GM12878 (cell line): ENCODE measurements around the gene RGS1. TPM values are rescaled to one million over a fixed set of nuclear protein-coding genes. Genes with fewer than 3 reads are reported as not detected.

Source experiments
- GATAD2B ChIP-seq: fragments of 450-650 bp; conservative IDR thresholded peaks from 2 replicates; pipeline ENCODE4 v1.6.1; 2017; ENCODE audit warnings: low read depth, mild to moderate bottlenecking, moderate library complexity
- IKZF1 ChIP-seq: fragments of 450-650 bp; conservative IDR thresholded peaks from 2 replicates; pipeline ENCODE4 v1.6.1; 2017; ENCODE audit warnings: antibody characterized with exemption, mild to moderate bottlenecking
- IKZF2 ChIP-seq, 2 experiments: fragments of 450-650 bp; IDR thresholded peaks; 2 replicates each; pipeline ENCODE4 v1.6.1; 2017; ENCODE audit warnings: mild to moderate bottlenecking in 2 of 2, moderate library complexity in 2 of 2
- KDM1A ChIP-seq: fragments of 200-600 bp; sonication (generic); IDR thresholded peaks from 2 replicates; pipeline ENCODE4 v1.6.1; 2016; ENCODE audit warnings: borderline replicate concordance
- LARP7 ChIP-seq: fragments of 450-650 bp; IDR thresholded peaks from 2 replicates; pipeline ENCODE4 v1.6.1; 2017; ENCODE audit warnings: mild to moderate bottlenecking
- MTA2 ChIP-seq: fragments of 450-650 bp; IDR thresholded peaks from 2 replicates; pipeline ENCODE4 v1.6.1; 2016; ENCODE audit warnings: low read depth, mild to moderate bottlenecking, moderate library complexity
- PAX8 ChIP-seq: fragments of 450-650 bp; IDR thresholded peaks from 2 replicates; pipeline ENCODE4 v1.6.1; 2017; ENCODE audit warnings: mild to moderate bottlenecking, moderate library complexity
- POLR2AphosphoS5 ChIP-seq: IDR thresholded peaks from 2 replicates; pipeline ENCODE4 v1.6.1; 2011; ENCODE audit warnings: mild to moderate bottlenecking, low read length, inconsistent platforms
- RAD21 ChIP-seq: IDR thresholded peaks from 2 replicates; pipeline ENCODE4 v1.6.1; 2011; ENCODE audit warnings: mild to moderate bottlenecking, low read depth, low read length, moderate library complexity; ENCODE audit not compliant: insufficient read depth
- RUNX3 ChIP-seq: IDR thresholded peaks from 2 replicates; pipeline ENCODE4 v1.6.1; 2012; ENCODE audit warnings: low read length, inconsistent platforms
- STAT3 ChIP-seq: IDR thresholded peaks from 2 replicates; pipeline ENCODE4 v1.6.1; 2011; ENCODE audit warnings: low read depth, low read length, improper control_type of control experiment
- ZNF687 ChIP-seq: fragments of 450-650 bp; IDR thresholded peaks from 2 replicates; pipeline ENCODE4 v1.6.1; 2017; ENCODE audit warnings: mild to moderate bottlenecking, moderate library complexity
- polyA plus RNA-seq, 11 experiments: library from polyadenylated mRNA; depleted of rRNA in 4 of 11; unstranded in 6 of 11; stranded (reverse) in 5 of 11; fragments of >200 nt; fragmentation: Nextera tagmentation in 4 of 11; fragmentation: Illumina TruSeq in 1 of 11; extraction: Ambion mirVana in 4 of 11; extraction: Trizol in 1 of 11; gene quantifications; 1 replicate in 1 of 11; 2 replicates in 10 of 11; pipeline versions ENCODE4 v1.2.1 to v1.2.3, GENCODE V29; 2011 to 2016; ENCODE audit warnings: inconsistent platforms in 2 of 11, missing spikeins in 2 of 11, low read depth in 1 of 11
- total RNA-seq, 4 experiments: library from RNA; depleted of rRNA in 3 of 4; stranded (reverse); fragments of >200 nt in 3 of 4; fragmentation: Illumina TruSeq in 1 of 4; extraction: Trizol in 1 of 4; gene quantifications; 2 replicates each; pipeline versions ENCODE4 v1.2.1 to v1.2.3, GENCODE V29; 2013 to 2021
- TF ChIP-seq, protein P1 (sequence below): fragments of 450-650 bp; conservative IDR thresholded peaks from 2 replicates; pipeline ENCODE4 v1.6.1; 2017; ENCODE audit warnings: mild to moderate bottlenecking, moderate library complexity
- TF ChIP-seq, protein P2 (sequence below): fragments of 450-650 bp; IDR thresholded peaks from 2 replicates; pipeline ENCODE4 v1.6.1; 2017; ENCODE audit warnings: mild to moderate bottlenecking, low read depth, inconsistent platforms; ENCODE audit not compliant: poor library complexity, severe bottlenecking
- TF ChIP-seq, protein P3 (sequence below): fragments of 450-650 bp; IDR thresholded peaks from 2 replicates; pipeline ENCODE4 v1.6.1; 2017; ENCODE audit warnings: low read depth, mild to moderate bottlenecking, moderate library complexity

The RGS1 gene
- total and polyA plus RNA-seq, 10 of the 15 experiments (the other 5 are each of a cell fraction or from before 2014, with no cell fraction given) = 20.7 to 882 (median 45.9) TPM

DNA sequence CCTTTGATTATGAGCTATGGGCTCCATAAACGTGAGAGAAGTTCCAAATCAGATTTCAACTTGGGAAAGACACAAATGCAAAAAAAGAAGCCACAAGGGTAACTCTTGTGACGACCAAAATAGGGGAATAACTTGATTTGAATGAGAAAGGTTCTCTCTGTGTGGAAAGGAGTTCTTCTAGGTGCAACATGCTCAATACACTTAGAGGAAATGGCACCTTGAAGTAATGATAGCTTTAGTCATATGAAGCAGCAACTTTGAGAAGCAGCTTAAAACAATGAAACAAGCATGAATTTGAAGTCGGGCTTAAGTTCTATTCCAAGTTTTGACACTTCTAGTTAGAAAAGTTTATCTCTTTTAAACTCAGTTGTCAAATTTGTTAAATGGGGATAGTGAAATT is 21.8 kb upstream of the RGS1 start (continued):
- TF ChIP-seq, protein P1, sequence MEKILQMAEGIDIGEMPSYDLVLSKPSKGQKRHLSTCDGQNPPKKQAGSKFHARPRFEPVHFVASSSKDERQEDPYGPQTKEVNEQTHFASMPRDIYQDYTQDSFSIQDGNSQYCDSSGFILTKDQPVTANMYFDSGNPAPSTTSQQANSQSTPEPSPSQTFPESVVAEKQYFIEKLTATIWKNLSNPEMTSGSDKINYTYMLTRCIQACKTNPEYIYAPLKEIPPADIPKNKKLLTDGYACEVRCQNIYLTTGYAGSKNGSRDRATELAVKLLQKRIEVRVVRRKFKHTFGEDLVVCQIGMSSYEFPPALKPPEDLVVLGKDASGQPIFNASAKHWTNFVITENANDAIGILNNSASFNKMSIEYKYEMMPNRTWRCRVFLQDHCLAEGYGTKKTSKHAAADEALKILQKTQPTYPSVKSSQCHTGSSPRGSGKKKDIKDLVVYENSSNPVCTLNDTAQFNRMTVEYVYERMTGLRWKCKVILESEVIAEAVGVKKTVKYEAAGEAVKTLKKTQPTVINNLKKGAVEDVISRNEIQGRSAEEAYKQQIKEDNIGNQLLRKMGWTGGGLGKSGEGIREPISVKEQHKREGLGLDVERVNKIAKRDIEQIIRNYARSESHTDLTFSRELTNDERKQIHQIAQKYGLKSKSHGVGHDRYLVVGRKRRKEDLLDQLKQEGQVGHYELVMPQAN = no peak
- TF ChIP-seq GATAD2B = 0 out of 2 replicates have a peak, but pooled peaks have one; percentile 5
- no peak for TF ChIP-seq KDM1A
- TF ChIP-seq MTA2 = peak; percentile 31; the same call in 1 of the 2 replicates
- no peak for TF ChIP-seq PAX8
- peak; percentile 94 for TF ChIP-seq ZNF687
- peak in 1 of 2 experiments; percentile 15; a peak in 2 of 4 replicates for TF ChIP-seq IKZF2 (IDR thresholded peaks at IDR 0.05)
- 0 out of 2 replicates have a peak, but pooled peaks have one; percentile 78 for TF ChIP-seq STAT3
- 0 out of 2 replicates have a peak, but pooled peaks have one; percentile 8 for TF ChIP-seq RAD21
- TF ChIP-seq POLR2AphosphoS5 = peak; percentile 54; the same call in 1 of the 2 replicates
- TF ChIP-seq, protein P2, sequence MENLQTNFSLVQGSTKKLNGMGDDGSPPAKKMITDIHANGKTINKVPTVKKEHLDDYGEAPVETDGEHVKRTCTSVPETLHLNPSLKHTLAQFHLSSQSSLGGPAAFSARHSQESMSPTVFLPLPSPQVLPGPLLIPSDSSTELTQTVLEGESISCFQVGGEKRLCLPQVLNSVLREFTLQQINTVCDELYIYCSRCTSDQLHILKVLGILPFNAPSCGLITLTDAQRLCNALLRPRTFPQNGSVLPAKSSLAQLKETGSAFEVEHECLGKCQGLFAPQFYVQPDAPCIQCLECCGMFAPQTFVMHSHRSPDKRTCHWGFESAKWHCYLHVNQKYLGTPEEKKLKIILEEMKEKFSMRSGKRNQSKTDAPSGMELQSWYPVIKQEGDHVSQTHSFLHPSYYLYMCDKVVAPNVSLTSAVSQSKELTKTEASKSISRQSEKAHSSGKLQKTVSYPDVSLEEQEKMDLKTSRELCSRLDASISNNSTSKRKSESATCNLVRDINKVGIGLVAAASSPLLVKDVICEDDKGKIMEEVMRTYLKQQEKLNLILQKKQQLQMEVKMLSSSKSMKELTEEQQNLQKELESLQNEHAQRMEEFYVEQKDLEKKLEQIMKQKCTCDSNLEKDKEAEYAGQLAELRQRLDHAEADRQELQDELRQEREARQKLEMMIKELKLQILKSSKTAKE = peak; percentile 18
- TF ChIP-seq IKZF1 = peak; percentile 40; the same call in 1 of the 2 replicates
- TF ChIP-seq, protein P3, sequence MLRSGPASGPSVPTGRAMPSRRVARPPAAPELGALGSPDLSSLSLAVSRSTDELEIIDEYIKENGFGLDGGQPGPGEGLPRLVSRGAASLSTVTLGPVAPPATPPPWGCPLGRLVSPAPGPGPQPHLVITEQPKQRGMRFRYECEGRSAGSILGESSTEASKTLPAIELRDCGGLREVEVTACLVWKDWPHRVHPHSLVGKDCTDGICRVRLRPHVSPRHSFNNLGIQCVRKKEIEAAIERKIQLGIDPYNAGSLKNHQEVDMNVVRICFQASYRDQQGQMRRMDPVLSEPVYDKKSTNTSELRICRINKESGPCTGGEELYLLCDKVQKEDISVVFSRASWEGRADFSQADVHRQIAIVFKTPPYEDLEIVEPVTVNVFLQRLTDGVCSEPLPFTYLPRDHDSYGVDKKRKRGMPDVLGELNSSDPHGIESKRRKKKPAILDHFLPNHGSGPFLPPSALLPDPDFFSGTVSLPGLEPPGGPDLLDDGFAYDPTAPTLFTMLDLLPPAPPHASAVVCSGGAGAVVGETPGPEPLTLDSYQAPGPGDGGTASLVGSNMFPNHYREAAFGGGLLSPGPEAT = peak; percentile 31; the same call in 1 of the 2 replicates
- no peak for TF ChIP-seq LARP7
- peak; percentile 48; the same call in 1 of the 2 replicates for TF ChIP-seq RUNX3
